Stimulated activated CD4-positive, alpha-beta T cell treated with anti-CD3 and anti-CD28 coated beads, Interleukin-4, amount 100 ng/mL, for 1 hour (primary cell): ENCODE data around the gene IRF4.

Experiments
- DNase-seq: peaks from one replicate; pipeline ENCODE4 v3.0.0-alpha.2; 2020

The IRF4 gene

DNA sequence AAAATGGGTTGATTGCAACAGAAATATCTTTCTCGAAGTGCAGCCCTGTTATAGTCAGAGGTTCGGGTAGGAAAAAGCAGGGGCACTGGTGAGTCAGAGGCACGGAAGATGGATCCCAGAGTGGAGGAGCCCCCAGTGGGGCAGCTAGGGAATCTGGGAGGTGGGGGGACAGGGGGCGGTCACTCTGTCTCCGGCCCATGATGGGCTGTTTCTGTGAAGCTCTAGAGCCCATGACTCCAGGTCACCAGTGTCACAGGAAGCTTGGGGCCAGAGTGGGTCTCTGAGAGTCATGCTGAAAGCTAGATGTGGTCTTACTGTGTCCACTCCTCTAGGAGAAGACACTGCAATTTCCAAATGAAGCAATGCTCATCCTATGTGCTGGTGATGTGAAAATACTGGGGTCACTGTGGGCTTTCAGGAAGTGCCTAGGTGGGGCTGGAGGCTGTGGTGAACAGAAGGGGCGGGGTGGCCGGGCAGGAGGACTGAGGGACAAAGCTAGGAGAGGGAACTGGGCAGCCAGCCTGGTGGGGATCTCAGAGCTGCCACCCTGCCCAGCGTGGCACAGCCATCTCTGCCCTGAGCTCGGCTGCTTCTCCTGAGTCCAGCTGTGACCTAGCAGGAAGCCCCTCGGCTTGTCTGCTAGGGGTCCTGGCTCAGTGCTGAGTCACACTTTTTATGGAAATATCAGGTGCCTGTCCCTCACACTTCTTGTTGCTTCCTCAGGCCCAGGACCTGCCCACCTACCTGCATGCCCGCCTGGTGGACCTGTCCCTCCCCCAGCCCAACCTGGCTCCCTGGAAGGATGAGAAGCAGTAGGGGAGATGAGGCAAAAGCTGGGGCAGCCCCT is 54.2 kb downstream of the IRF4 start:
- no peak for DNase-seq

DNA sequence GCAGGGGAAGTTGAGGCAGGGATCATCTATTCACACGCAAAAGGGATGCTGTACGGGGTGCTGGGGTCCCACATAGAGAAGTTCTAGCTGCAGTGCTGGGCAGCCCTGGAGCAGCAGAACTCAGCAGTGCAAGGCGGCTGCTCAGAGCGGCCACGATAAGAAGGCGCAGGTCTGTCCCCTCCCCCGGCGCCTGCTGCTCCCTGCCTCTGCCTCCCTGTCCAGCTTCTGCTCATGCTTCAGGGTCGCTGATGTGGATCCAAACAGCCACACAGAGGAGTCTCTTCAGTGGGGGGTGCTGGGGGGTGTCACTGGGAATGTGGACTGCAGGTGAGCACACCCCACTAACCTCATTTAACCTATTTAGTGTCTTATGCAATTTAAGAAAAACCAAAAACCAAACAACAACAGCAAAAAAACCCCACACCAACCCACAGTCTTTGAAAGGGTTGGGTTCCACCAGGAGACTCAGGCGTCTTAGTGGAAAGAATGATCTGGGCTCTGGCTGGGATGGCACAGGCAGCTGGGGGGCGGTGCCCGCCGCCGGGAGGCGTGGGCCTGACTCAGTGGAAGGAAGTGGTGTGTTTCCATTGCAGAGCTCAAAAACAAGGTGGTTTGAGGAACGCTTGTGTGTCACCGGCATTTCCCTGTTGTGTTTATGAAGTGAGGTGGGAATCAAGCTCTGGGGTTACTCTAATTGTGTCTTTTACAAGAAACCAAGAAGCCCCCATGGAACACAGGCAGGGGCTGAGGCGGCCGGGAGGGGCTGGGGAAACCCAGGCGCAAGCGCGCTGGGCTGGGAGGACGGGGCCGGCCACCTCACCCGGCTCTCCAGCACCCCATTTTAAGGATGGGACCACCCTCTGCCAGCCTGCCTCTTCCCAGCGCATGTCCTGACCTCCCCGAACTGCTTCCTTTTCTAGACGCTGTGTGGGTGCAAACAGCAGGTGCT is 55.1 kb downstream of the IRF4 start:
- DNase-seq, result peak; percentile 93

DNA sequence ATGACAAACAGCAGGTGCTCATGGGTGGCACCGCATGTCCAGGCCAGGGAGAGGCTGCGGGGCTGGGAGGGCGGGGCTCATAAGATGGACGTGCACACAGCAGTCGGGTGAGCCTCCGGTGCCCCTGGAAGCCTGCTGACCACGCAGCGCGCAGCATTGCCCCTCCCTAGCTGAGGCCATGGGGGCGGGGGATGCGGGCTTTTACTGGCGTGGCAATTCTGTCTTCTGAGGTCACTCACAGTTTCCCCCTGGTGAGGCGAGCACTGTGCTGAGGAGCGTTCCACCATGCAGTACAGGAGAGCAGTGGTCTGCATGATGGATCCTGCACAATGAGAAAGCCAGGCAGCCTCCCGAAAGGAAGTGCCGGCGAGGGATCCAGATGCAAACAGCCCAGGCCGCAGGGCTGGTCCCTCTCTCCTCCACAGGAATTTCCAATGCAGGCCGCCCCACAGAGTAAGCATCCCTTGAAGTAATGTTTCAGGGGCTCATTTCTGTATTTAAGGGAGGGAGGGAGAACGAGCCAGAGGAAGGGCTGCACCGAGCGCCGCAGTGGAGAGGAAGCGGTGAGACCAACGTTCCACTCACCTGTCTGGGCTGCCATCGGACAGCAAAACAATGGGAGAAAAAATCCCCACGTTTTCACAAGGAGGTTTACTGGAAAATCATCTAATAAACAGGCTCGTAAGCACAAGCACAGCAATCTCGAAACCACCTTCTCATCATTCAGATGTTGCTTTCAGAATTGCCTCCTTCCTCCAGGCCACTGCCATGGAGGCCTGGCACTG is 56.0 kb downstream of the IRF4 start:
- DNase-seq, result peak; percentile 60

- no peak for DNase-seq
Measured at GRCh38 chr6:448296-449056, 56.9 kb downstream of the IRF4 start.

GRCh38 chr6:449057-449430 is 57.5 kb downstream of the IRF4 start:
- no peak for DNase-seq

GRCh38 chr6:449486-450419 is 58.2 kb downstream of the IRF4 start:
- DNase-seq, result no peak

DNA sequence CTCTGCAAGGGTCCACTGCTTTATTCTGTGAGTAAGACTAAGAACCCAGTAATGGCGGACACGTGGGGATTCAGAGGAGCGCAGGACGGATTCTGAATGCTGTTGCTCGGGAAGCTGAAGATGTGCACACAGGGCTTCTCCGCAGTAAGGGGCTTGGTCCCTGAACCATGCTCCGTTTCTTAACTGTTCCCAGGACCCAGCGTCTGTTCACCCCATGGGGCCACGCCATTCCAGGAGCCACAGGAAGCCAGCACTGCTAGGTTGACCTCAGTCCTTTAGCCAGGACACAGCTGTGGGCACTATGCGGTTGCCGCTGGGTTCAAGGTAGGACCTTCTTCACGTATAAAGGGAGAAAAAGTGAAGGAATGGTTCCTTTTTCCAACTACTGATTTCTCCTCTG is 59.8 kb downstream of the IRF4 start:
- no peak for DNase-seq

DNA sequence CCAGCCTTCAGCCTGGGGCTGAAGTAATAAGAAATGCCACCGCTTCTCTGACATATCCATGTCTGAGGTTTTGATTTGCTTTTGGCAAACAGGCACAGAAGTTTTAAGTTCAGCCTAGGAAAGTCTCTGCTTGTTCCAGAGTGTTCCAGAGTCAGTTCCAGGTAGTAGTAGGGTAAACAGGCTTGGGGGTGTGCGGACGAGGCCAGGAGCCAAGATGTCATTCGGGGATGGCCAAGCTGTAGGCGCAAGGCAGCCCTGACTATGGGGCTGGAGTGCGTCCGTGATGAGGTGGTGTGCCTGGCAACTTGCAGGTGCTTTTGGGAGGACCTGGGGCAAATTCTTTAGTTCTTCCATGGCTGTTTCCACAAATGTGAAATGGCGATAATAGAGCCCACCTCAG is 60.3 kb downstream of the IRF4 start:
- no peak for DNase-seq

- no peak for DNase-seq
Measured at GRCh38 chr6:452301-453067, 60.9 kb downstream of the IRF4 start.

DNA sequence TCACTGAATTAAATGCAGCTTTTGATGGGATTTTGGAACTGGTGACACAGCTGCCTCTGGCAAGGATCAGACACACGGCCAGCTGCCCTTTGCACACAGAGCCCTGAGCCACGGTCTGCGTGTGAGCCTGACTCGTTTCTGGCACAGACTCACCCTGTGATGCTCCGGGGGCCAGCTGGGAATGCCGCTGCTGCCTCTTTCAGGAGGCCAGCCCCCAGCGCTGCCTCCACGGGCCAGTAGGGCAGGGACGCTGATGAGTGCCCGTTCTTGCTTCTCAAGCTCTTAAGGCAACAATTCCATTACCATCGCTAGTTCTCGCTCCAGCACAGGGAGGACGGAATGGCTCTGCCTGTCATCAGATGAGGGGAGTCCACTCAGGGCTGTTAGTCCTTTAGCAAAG is 61.6 kb downstream of the IRF4 start:
- no peak for DNase-seq

GRCh38 chr6:454148-454991 is 62.8 kb downstream of the IRF4 start:
- DNase-seq, result no peak

GRCh38 chr6:455006-455585 is 63.5 kb downstream of the IRF4 start:
- DNase-seq, result peak; percentile 54

DNA sequence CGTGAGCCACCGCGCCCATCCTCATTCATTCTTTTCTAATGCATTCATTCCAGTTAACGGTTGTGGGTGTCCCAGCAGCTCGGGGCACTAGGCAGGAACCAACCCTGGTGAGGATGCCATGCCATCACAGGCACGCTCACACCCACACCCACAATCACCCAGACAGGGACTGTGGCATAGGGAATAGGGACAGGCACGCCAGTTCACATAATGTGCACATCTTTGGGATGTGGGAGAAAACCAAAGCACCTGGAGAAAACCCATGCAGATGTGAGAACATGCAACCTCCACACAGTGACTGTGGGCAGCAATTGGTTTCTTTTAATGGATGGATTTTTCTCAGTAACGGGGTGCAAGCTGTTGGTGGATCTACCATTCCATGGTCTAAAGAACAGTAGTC is 64.3 kb downstream of the IRF4 start:
- no peak for DNase-seq

DNA sequence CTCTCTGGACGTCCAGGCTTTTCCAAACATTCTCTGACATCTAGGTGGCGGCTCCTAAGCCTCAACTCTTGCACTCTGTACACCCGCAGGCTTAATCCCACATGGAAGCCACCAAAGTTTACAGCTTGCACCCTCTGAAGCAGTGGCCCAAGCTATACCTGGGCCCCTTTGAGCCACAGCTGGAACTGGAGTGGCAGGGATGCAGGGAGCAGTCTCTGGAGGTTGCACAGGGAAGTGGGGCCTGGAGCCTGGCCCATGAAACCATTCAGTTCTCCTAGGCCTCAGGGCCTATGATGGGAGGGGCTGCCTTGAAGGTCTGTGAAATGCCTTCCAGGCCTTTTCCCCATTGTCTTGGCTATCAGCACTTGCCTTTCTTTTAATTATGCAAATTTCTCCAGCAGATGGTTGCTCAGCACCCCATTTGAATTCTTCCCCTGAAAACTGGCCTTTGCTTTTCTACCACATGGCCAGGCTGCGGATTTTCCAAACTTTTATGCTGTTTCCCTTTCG is 64.9 kb downstream of the IRF4 start:
- no peak for DNase-seq

DNA sequence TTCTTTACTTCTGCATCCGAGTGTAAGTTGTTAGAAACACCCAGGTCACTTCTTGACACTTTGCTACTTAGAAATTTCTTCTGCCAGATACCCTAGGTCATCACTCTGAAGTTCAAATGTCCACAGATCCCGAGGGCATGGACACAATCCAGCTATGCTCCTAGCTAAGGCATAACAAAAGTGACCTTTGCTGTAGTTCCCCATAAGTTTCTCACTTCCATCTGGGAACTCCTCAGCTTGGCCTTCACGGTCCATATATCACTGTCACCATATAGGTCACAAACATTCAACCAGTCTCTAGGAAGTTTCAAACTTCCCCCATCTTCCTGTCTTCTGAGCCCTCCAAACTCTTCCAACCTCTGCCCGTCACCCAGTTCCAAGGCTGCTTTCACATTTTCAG is 65.3 kb downstream of the IRF4 start:
- no peak for DNase-seq
